HG03571 (cell line): ENCODE measurements around the gene TBX15.
"Not testable (repeated sequence)": the region's sequence is repeated elsewhere in the genome, so short reads cannot be mapped to it uniquely, and the experiment has no call there.

Source experiments
- ATAC-seq: cut with Tn5 transposase; IDR thresholded peaks from one replicate; pipeline ENCODE4 v1.9.1; 2021; ENCODE audit not compliant: unreplicated experiment

The TBX15 gene

DNA sequence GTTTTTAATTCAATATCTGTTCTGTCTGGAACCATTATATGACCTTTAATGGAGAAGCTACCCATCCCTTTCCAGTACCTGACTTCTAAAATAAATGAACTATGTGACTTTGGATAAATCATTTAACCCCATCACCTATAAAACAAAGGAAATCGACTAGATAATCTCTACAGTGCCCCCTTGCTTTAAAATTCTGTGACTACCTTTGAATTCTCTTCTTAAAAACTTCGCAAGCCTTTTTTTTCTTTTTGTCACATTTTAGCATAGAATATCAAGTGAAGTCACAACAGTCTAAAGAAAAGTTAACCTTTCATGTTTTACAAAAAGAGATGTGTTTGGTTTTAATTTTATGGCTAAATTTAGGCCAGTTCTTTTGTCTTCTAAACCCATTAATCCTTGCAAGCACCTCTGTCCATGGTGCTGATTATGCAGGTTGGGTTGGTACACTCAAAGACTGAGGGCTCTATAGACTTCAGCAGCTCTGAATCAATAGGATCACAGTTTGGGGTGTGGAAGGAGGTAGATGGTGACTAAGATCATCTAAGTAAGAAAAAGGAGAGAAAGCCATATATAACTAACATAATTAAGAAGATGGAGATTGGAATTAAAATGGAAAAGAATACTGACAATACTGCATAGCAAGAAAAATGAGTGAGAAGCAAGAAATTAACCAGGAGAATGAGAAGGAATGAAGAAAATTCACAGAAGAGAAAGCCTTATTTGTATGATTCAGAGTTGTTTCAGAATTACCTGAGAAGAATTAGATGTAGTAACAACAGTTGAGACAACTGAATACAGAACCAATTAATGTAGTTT lies 59.2 kb downstream of the TBX15 start:
- no peak for ATAC-seq

DNA sequence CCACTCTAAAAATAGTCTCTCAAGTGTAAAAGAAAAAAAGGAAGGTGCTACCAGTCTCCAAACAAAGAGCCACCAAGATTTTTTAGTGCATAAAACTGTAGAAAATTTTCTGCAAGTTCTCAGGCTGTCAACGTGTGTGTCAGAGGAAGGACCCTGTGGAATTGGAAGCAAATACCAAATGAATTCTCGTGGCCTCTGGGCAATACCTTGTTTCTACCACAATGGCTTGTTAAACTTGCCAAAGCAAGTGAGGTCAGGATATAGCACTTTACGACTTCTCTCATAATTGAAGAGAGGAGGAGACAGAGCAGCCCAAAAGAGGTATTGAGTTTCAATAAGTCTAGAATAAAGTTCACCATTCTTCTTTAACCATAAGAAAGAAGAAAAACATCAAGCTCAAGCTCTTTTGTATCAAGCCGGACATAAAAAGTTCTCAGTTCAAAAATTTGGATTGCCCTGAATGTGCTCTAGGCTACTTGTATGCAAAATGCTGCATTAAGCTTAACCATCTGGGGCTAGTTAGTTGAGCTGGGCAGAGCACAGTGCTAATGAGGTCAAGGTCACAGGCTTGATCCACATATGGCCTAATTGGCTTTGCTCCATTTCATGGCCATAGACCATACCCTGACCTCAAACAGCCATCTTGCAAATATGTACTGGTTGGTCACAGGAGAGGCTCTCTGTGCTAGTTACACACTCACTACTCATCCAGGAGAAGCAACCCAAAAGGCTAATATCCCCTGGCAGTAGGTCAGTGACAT lies 60.5 kb downstream of the TBX15 start:
- ATAC-seq, result no peak

DNA sequence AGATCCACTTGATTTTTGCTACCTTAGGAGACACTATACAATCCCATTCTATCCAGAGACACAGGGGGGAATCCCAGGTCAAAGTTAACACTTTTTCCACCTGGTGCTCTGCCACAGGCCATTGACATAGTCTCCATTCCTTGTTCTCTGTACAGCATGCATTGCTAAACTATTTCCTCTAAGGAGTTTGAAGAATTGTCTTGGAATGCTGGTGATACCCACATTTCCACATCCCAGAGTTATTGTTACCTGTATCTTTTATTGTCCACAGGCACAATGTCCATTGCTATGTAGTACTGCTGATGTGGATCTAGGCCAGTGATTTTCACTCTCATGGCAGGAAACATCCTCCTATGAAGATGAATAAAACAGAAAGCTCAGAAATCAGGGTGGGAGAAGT lies 61.9 kb downstream of the TBX15 start:
- no peak for ATAC-seq

DNA sequence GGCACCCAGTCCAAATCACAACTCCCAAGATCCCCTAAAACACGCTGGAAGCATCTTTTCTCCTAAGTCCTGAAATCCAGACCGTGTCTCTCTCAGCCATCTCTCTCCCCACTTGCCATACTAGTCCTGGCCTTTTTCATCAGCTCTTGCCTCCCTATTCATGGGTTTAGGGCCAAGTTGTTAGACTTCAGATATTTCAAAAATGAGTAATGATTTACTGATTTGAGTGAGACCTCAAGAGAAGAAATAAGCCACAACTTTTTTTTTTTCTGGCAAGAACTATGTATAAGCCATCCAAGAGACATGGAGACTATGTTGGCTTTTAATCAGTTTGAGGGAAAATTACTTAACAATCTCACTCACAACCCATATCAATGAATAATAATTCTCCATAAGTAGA lies 62.5 kb downstream of the TBX15 start:
- no peak for ATAC-seq

DNA sequence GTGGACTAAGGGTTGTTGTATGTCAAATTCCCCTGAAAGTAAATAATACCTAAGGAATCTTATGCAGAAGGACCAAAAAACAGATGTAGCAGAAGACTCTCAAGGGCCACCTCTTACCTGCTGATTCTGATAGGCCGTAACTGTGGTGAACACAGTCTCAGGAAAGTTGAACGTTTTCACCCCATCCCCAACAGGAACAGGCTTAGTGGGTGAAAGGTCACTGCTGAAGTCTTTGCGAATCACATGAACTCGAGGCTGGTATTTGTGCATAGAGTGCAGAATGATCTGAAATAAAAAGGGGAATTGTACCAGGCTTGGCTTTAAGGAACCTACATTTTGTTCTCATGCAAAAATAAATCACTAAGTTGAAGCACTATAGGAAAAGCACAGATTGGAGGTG lies 64.8 kb downstream of the TBX15 start:
- ATAC-seq, result no peak

DNA sequence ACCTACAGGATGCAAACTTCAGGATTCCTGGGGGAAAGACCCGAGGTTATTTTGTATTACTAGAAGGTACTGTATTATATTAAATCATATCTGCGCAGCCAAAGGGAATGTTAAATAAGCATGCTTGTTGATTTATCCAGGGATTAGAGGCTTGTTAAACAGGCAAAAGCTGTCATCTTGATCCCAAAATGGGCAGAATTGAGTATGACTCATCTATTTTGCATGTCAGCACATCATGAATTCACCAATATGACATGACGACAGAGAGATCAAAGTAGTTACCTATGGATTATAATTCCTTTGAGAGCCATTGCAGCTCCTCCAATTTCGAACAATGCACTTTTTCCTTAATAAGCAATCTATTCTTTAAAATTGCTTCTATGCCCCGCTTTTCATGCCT lies 66.1 kb downstream of the TBX15 start:
- ATAC-seq, result no peak

DNA sequence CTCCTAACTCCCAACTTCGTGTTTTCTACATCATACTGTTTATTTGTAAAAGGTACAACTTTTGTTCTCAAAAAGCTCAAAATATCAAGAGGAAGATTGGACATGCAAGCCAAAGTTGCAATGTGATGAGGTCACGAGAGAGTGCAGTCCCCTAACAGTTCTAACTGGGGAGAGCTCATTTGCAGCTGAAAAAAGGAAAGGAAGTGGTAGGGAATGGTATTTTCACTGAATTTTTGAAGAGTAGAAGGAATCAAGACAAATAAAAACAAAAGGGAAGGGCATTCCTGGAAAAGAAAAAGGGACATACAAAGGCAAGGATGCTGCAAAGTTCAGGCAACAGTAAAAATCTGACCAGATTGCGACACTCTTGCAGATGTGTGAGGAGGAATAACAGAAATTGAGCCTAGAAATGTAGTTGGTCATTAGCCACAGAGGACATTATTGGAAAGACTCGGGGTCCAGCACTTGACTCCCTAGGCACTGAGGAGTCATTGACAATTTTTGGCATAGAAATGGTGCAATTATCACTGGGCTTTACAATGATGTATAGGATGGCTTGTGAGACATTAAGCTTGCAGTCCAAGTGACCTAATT lies 67.9 kb downstream of the TBX15 start:
- no peak for ATAC-seq

DNA sequence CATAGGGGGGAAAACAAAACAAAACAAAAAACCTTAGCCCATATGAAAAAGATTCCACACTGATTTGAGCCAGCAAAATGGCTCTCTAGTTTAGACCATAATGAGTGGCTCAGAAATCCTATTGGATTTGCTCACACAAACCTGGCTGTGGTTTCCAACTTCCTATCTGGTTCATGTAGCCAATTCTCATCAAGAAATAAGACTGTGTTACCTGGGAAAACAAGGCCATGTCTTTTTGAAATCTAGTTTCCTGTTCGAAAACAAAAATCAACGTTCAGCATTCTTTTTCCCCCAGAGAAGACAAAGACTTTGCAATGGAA lies 69.2 kb downstream of the TBX15 start:
- no peak for ATAC-seq

DNA sequence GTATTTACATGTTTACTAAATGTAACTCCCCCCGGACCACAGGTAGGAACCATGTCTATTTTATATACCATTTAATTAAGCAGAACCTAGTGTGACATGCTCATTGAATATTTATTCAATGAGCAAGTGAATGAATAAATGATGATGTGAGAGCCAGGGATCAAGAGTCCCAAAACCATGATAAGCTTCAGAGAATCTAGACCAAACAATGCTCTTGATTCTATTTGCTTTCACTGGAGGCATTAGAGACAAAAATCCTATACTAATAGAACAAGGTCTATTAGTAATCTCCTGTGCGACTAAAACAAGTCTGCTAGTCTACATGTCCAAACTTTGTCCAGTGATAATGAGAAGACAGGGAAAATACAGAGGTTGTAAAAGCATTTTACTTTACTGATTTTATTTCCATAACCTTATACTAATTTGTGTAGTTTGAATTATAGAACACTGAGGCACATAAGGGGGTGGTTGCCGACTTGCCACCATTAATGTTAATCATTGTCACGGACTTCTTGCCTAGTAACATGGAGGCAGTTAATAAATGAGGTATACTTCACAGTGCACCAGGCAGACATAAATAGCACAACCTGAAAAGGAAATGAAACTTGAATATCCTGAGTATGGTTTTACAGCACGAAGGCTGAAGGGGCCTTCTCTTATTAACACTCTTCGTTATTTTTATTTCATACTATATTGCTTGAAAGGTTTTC lies 69.8 kb downstream of the TBX15 start:
- peak; percentile 63 for ATAC-seq

DNA sequence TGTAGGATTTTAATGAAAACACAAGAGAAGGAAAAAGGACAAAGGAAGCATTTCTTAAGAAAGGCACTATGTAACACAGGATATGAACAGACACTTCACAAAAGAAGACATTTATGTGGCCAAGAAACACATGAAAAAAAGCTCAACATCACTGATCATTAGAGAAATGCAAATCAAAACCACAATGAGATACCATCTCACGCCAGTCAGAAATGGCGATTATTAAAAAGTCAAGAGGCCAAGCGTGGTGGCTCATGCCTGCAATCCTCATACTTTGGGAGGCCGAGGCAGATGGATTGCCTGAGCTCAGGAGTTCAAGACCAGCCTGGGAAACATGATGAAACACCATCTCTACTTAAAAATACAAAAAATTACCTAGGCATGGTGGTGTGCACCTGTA lies 71.8 kb downstream of the TBX15 start:
- ATAC-seq, result not testable (repeated sequence)

DNA sequence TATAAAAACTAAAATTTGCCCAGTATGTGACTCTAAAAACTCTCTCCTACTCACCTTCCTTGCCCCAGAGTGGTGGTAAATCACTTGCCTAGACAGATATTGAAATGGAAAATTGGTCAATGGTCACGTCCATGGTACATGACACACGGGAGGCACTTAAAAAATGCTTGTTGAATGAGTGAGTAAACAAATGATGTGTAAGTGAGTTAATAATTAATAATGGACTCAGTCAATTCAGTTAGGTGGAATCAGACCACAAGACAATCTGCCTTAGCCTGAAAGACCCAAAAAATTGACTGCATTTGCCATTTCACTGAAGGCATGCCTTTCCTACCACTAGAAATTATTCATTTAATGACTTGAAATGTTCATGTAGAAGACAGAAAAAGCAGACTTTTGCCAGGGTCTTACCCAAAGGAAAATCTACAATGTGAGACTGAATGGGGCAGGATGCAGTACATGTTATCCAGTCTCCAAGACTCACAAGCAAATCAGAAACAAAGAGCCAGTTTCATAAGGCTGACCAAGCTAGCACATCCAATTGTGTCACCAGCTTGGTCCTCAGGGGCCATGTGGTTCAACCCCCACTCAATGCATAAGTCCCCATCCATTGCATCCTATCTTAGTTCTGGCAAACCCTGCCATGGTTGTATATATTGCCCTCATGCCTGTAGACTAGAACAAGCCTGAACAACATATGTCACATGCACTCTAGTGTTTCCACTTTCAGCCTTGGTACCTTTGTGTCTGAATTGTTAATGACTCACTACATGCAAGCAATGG lies 73.6 kb downstream of the TBX15 start:
- ATAC-seq, result peak; percentile 55

DNA sequence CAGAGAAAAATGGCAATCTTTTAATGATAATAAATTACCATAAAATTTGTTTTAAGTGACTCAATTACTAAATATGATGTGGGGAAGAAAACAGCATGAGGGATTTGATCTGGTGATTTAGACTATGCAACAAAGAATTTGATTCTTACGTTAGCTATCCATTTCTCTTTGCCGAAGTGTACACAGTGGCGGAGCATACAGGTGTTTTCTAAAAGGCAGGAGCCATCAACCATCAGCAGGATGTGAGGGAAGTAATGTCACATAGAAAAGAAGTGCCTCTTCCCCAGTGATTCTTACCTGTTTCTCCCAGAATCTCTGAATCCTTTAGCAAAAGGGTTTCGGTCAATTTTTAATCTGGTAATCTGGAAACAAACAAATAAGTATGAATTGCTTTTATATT lies 74.3 kb downstream of the TBX15 start:
- no peak for ATAC-seq

DNA sequence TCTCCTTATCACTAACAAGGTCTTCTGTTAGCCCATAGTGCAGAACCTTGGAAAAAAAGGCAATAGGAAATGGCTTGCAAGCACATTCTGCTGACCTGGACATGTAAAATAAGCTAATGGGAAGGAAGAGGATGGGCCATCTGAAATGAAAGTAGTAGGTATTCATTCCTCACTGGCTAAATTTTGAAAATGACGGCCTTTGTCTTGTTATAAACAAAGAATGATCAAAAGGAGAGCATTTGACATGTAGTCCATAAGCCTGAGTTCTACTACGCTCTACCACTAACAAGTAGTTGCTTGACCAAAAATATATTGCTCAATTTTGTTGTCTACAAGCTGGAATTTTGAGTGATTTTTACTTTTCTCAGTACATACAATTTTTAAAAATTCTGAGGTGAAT lies 75.6 kb downstream of the TBX15 start:
- ATAC-seq, result no peak

DNA sequence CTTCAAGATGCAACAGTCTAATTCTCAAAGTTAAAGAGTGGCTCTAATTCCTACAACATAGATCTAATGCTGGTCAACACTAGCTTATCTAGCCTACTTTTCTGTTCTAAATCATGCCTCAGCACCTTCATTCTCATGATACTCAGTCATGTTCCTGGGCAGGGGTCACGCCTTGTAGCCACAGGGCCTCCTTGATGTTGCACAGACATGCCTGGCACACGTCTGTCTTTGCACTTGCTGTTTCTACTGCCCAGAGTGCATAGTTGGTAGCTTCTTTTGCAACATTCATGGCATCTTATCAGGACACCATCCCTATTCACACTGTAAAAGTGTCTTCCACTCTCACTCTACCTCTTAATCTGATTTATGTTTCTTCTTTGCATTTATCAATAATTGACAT lies 76.6 kb downstream of the TBX15 start:
- no peak for ATAC-seq

DNA sequence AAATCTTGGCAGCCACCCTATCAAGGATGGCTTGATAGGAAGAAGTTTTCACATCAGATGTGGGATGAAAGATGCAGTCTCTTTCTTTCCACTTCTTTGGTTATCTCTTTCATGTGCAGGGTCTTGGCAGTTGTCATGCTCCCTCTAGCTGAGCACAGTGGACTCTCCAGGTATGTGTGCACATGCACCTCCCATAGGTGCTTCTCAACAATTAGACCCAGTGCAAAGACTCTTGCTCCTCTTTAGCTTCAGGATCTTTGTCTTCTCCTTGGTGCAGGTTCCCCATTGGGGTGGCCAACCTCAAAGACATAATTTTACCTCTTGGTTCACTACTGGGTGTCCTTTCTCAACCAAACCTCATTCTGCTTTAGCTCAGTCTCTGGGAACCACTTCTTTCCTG lies 80.7 kb downstream of the TBX15 start:
- no peak for ATAC-seq

DNA sequence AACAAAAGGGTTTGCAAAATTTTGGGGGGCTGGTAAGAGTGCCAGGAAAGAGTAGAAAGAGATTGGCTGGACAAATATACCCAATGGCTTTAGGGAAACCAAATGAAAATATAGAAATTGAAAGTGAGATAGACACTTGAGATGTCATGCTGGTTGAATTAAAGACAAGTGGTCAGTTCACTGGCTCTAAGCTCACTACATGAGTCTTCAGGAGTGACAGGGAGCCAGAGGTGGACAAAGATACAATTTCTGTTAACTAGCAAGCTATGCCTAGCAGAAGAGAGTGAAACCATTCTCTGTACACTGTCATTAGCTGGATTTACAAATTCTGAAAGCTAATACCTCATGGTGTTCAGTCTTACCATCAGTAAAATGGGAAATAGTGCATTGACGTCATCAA lies 82.5 kb downstream of the TBX15 start:
- ATAC-seq, result no peak

DNA sequence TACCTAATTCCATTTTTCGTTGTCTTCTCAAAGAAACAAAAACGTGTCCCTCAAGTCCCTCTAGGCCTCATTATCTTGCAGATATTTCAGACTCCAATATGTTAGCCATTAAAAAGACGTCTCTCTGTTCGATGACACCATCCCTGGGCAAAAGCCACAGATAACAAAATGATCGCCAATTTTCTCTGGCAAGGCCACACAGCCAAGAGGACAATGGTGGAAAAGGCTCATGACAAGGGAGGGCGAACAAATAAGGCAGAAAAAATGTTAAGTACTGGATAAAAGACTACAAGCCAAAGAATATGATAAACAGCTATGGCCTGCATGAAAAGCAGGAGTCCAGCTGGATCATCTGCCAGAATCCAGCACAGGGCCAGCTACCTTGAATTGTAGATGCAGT lies 82.9 kb downstream of the TBX15 start:
- ATAC-seq, result no peak

DNA sequence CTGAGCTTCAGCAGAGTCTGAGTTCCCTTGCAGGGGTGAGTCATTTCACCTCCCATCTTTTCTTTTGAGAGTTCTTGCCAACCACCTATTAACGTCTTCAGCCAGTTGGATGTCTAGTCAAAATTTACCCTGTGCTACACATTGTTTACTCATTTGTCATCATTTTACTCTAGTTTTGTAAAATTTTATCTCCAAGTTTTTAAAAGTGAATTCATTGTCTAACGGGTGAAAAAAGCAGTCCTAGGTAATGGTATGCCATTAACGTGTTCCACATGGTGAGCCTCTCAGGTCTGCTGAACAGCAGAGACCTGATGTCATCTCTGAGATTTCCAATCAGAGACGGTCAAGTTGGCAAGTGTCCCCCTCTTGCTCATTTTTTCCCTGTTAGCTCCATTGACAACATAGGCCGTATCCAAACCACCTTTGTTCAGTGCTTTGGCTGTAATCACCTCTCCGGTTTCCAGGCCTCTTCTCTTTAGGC lies 85.4 kb downstream of the TBX15 start:
- ATAC-seq, result no peak

DNA sequence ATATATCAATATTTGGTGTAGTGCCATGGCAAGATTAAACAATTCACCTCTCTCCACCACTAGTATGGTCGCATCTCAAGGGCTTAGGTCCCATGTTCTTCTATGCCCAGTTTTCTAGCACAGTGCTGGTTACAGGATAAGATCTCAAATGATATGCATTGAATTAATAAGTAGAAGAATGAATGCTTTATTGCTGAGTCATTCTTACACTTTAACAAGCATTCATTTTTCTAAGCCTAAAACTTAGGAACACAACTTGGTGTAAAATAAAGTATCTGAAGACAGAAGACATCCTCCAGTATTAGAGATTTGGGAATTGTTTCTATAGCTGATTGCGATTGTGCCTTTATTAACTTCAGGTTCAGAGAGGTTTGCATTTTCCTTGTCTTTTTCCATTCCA lies 85.8 kb downstream of the TBX15 start:
- ATAC-seq, result no peak

DNA sequence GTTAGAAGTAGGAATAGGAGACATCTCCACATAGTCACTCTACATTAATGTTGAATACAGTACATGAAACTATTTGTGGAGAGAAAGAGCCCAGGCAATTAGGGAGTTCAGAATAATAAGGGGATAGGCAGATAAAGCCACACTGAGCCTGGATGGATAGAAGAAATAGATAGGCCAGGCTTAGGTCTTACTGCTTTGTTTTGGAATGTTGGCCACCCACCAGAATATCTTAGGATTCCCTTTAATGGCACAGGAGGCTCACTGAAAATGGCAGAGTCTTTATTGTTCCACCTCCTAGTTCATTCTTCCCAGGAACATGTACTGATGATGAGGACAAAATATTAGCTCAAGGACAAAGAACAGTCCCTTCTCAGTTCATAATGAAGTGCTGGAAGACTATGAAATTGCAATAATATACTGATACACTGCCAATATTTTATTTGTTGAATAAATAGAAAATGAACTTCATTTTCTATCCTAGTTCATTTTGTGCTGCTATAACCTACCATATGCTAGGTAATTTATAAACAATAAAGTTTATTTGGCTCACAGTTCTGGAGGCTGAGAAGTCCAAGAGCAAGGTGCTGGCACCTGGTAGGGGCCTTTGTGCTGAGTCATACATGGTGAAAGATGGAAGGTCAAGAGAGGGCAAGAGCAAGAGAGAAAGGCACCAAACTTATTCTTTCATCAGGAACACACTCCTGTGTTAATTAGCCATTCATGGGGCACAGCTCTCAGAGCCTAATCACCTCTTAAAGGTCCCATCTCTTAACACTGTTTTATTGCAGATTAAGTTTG lies 87.3 kb downstream of the TBX15 start:
- no peak for ATAC-seq
